ENCODE measurements around the gene AMBP. TPM values are rescaled to one million over a fixed set of nuclear protein-coding genes. Genes with fewer than 3 reads are reported as not detected.

Gene AMBP
- total RNA-seq, 1 experiment from 2014 or later = 0.20 TPM

- Histone ChIP-seq H3K27me3 (ENCODE audit: insufficient read depth, low read length) (no peaks in the 10 kb centered on the region), H3K4me1 (ENCODE audit: insufficient read depth, low read length) (no peaks in the 10 kb centered on the region), H4K8ac (replicated peaks; ENCODE audit: insufficient read length, low read depth, low read length) (no peak overlapping the region), H3K4ac (ENCODE audit: low read depth, low read length) (no peak overlapping the region), H3K4me2 (ENCODE audit: insufficient read depth, insufficient read length, low read length) (no peak overlapping the region), H2AK5ac (ENCODE audit: insufficient read length, low read length) (no peak overlapping the region), H2BK20ac (ENCODE audit: low read depth, low read length, poor library complexity, severe bottlenecking) (no peak overlapping the region), H2AFZ (ENCODE audit: low read length) (no peak overlapping the region), H2BK12ac (ENCODE audit: insufficient read length, low read depth, low read length) (no peak overlapping the region), H3K79me1 (ENCODE audit: insufficient read depth, low read depth, low read length, poor library complexity, severe bottlenecking) (no peaks in the 10 kb centered on the region), H3K23ac (ENCODE audit: insufficient read length, low read depth, low read length) (no peak overlapping the region), H3K56ac (ENCODE audit: insufficient read length, low read depth, low read length) (no peak overlapping the region), H3K18ac (ENCODE audit: insufficient read length, low read depth, low read length) (no peak overlapping the region), H4K5ac (ENCODE audit: insufficient read length, low read depth, low read length) (no peak overlapping the region), H2BK5ac (ENCODE audit: insufficient read length, low read length) (no peak overlapping the region), H3K14ac (ENCODE audit: insufficient read depth, low read length) (no peak overlapping the region), H4K91ac (ENCODE audit: insufficient read length, low read depth, low read length) (no peak overlapping the region), H4K20me1 (ENCODE audit: control insufficient read depth, insufficient read depth, insufficient read length) (no peaks in the 10 kb centered on the region), H3K9me3 (ENCODE audit: control insufficient read depth, low read depth, low read length) (no peaks in the 10 kb centered on the region), H3K9ac (ENCODE audit: extremely low read depth, insufficient read length, low read length) (no peak overlapping the region), H3T11ph (ENCODE audit: low read length) (no peak overlapping the region), H3K79me2 (ENCODE audit: insufficient read depth, low read length) (no peaks in the 10 kb centered on the region), H3K23me2 (ENCODE audit: insufficient read length, low read depth, low read length, poor library complexity, severe bottlenecking) (no peaks in the 10 kb centered on the region), H2BK120ac (ENCODE audit: low read depth, low read length, poor library complexity, severe bottlenecking) (no peak overlapping the region), H3K27ac (ENCODE audit: insufficient read length, low read depth, low read length) (no peak overlapping the region), H2BK15ac (ENCODE audit: low read depth, low read length) (no peak overlapping the region)
- TF ChIP-seq CTCF (conservative IDR thresholded peaks at IDR 0.05) = no peak
- Mint-ChIP-seq H3K9me3 (no peaks in the 10 kb centered on the region), H3K4me3 (no peak overlapping the region), H3K4me1 (peaks cover 7 to 8% of the 10 kb centered on the region in 2 experiments; a peak in 3 of 4 replicates), H3K36me3 (ENCODE audit: insufficient read depth in 1 of 3, low read depth in 3 of 3) (no peaks in the 10 kb centered on the region), H3K27me3 (ENCODE audit: low read depth) (peaks cover 35% of the 10 kb centered on the region), H3K27ac (no peak overlapping the region)
- DNase-seq = no peak
- WGBS (ENCODE audit: extremely low coverage, insufficient read length, low lambda C conversion rate) = no CpG with 5 or more reads among the region's 5 CpGs
Observed at GRCh38 chr9:114080195-114080772, 2.2 kb upstream of the AMBP start.
